ENCODE results near the gene ESCO1.

The ESCO1 gene

GRCh38 chr18:21538230-21538629, 62.3 kb downstream of the ESCO1 start:
- Histone ChIP-seq H3K9me3 (ENCODE audit: low read length) (no peaks in the 10 kb centered on the region), H3K36me3 (ENCODE audit: insufficient read depth, low read length) (peaks cover 61% of the 10 kb centered on the region), H3K4me2 (ENCODE audit: low read length) (no peak overlapping the region), H3K27me3 (ENCODE audit: insufficient read depth, low read length) (no peaks in the 10 kb centered on the region), H3K4me1 (ENCODE audit: insufficient read depth, low read length, severe bottlenecking) (no peaks in the 10 kb centered on the region), H4K20me1 (ENCODE audit: insufficient read depth, low read length) (no peaks in the 10 kb centered on the region), H3K9me2 (ENCODE audit: low read depth, low read length) (no peaks in the 10 kb centered on the region), H3F3A (ENCODE audit: insufficient read depth, low read length) (no peaks in the 10 kb centered on the region), H3K4me3 (ENCODE audit: low read depth, low read length, poor library complexity, severe bottlenecking) (no peak overlapping the region), H2AFZ (ENCODE audit: low read length) (no peak overlapping the region), H3K79me2 (ENCODE audit: insufficient read depth, low read length) (no peaks in the 10 kb centered on the region), H3K9ac (ENCODE audit: low read length) (no peak overlapping the region), H3K27ac (ENCODE audit: low read depth, low read length, poor library complexity, severe bottlenecking) (no peak overlapping the region)
- TF ChIP-seq CTCF (IDR thresholded peaks at IDR 0.05; ENCODE audit: low read length) (no peak), EZH2 (IDR thresholded peaks at IDR 0.05; ENCODE audit: borderline replicate concordance, low read length) (no peak)

GRCh38 chr18:21534327-21534726, 66.2 kb downstream of the ESCO1 start:
- Histone ChIP-seq H3K36me3 (ENCODE audit: insufficient read depth, low read length) (peaks cover 82% of the 10 kb centered on the region), H4K20me1 (ENCODE audit: insufficient read depth, low read length) (no peaks in the 10 kb centered on the region), H3K27ac (ENCODE audit: low read depth, low read length, poor library complexity, severe bottlenecking) (no peak overlapping the region), H3K79me2 (ENCODE audit: insufficient read depth, low read length) (no peaks in the 10 kb centered on the region), H3K9ac (ENCODE audit: low read length) (no peak overlapping the region), H2AFZ (ENCODE audit: low read length) (no peak overlapping the region), H3K4me2 (ENCODE audit: low read length) (no peak overlapping the region), H3K27me3 (ENCODE audit: insufficient read depth, low read length) (no peaks in the 10 kb centered on the region), H3K4me1 (ENCODE audit: insufficient read depth, low read length, severe bottlenecking) (no peaks in the 10 kb centered on the region), H3K9me2 (ENCODE audit: low read depth, low read length) (no peaks in the 10 kb centered on the region), H3F3A (ENCODE audit: insufficient read depth, low read length) (no peaks in the 10 kb centered on the region), H3K9me3 (ENCODE audit: low read length) (no peaks in the 10 kb centered on the region), H3K4me3 (ENCODE audit: low read depth, low read length, poor library complexity, severe bottlenecking) (no peak overlapping the region)
- TF ChIP-seq EZH2 (IDR thresholded peaks at IDR 0.05; ENCODE audit: borderline replicate concordance, low read length) = no peak
- no peak for TF ChIP-seq CTCF (IDR thresholded peaks at IDR 0.05; ENCODE audit: low read length)

GRCh38 chr18:21526463-21526862, 74.0 kb downstream of the ESCO1 start:
- Histone ChIP-seq H4K20me1 (ENCODE audit: insufficient read depth, low read length) (no peaks in the 10 kb centered on the region), H3K79me2 (ENCODE audit: insufficient read depth, low read length) (no peaks in the 10 kb centered on the region), H3K4me3 (ENCODE audit: low read depth, low read length, poor library complexity, severe bottlenecking) (no peak overlapping the region), H3K9me2 (ENCODE audit: low read depth, low read length) (no peaks in the 10 kb centered on the region), H2AFZ (ENCODE audit: low read length) (no peak overlapping the region), H3K36me3 (ENCODE audit: insufficient read depth, low read length) (peaks cover 71% of the 10 kb centered on the region), H3K9ac (ENCODE audit: low read length) (no peak overlapping the region), H3K4me2 (ENCODE audit: low read length) (no peak overlapping the region), H3K27me3 (ENCODE audit: insufficient read depth, low read length) (no peaks in the 10 kb centered on the region), H3F3A (ENCODE audit: insufficient read depth, low read length) (0 out of 2 replicates have a peak, but pooled peaks cover 4% of the 10 kb centered on the region), H3K9me3 (ENCODE audit: low read length) (no peaks in the 10 kb centered on the region), H3K4me1 (ENCODE audit: insufficient read depth, low read length, severe bottlenecking) (no peaks in the 10 kb centered on the region), H3K27ac (ENCODE audit: low read depth, low read length, poor library complexity, severe bottlenecking) (no peak overlapping the region)
- no peak for TF ChIP-seq CTCF (IDR thresholded peaks at IDR 0.05; ENCODE audit: low read length)
- no peak for TF ChIP-seq EZH2 (IDR thresholded peaks at IDR 0.05; ENCODE audit: borderline replicate concordance, low read length)
